ENCODE data around the gene CRB2. TPM values are rescaled to one million over a fixed set of nuclear protein-coding genes. Genes with fewer than 3 reads are reported as not detected.

The CRB2 gene
- total RNA-seq, 4 donors from 2014 or later = 0.11 TPM; not detected in 3

GRCh38 chr9:123337971-123338370, 18.0 kb upstream of the CRB2 start:
- intact Hi-C loops (cut with DNase I) = no loop called here
- no peak overlapping the region for H3K27ac ChIP-seq

GRCh38 chr9:123338710-123339665, 17.0 kb upstream of the CRB2 start:
- WGBS, 2 donors = 61 to 62% methylated on average over 35 of the region's 35 CpGs
- DNase-seq = peak in 1 of 2 donors; percentile 28
- peaks cover 30 to 48% of the 10 kb centered on the region in 2 donors for H3K4me1 ChIP-seq

More at GRCh38 chr9:123337971-123338370, 18.0 kb upstream of the CRB2 start:
- Histone ChIP-seq H3K9me3 (no peaks in the 10 kb centered on the region), H3K4me3 (replicated peaks in 1 of 3) (no peak overlapping the region), H3K36me3 (no peaks in the 10 kb centered on the region), H3K4me1 (peaks cover 30 to 38% of the 10 kb centered on the region in 2 donors), H3K27me3 (no peaks in the 10 kb centered on the region)
- DNase-seq = no peak
- no peak for TF ChIP-seq POLR2A (IDR thresholded peaks at IDR 0.05)
- TF ChIP-seq CTCF (IDR thresholded peaks at IDR 0.05) = no peak
- WGBS, 2 donors = 76 to 82% methylated on average over 4 of the region's 4 CpGs

GRCh38 chr9:123339666-123340510, 16.1 kb upstream of the CRB2 start:
- peak overlapping the region; percentile 62 to 80 (median 64) for H3K27ac ChIP-seq
- 49 to 52% methylated on average over 31 to 32 of the region's 32 CpGs for WGBS, 2 donors
- TF ChIP-seq CTCF (IDR thresholded peaks at IDR 0.05) = no peak
- no peaks in the 10 kb centered on the region for H3K27me3 ChIP-seq
- peaks cover 29 to 48% of the 10 kb centered on the region in 2 donors for H3K4me1 ChIP-seq
- no peak overlapping the region for H3K4me3 ChIP-seq (replicated peaks in 1 of 3)
- intact Hi-C loops (cut with DNase I) = loop anchor here (10.0 kb wide), 1 partner anchor 255 kb away; no protein-coding TSS in a partner anchor
- no peaks in the 10 kb centered on the region for H3K36me3 ChIP-seq
- H3K9me3 ChIP-seq = no peaks in the 10 kb centered on the region
- peak; percentile 66 to 68 for DNase-seq

More at GRCh38 chr9:123338710-123339665, 17.0 kb upstream of the CRB2 start:
- H3K27ac ChIP-seq = peak overlapping the region in 2 of 3 donors; percentile 62 to 80
- no peaks in the 10 kb centered on the region for H3K27me3 ChIP-seq
- intact Hi-C loops (cut with DNase I) = no loop called here
- H3K4me3 ChIP-seq (replicated peaks in 1 of 3) = no peak overlapping the region
- H3K36me3 ChIP-seq = no peaks in the 10 kb centered on the region
- TF ChIP-seq POLR2A (IDR thresholded peaks at IDR 0.05) (no peak), CTCF (IDR thresholded peaks at IDR 0.05) (no peak)
- H3K9me3 ChIP-seq = no peaks in the 10 kb centered on the region

GRCh38 chr9:123341816-123342215, 14.2 kb upstream of the CRB2 start:
- Histone ChIP-seq H3K4me1 (peaks cover 14 to 37% of the 10 kb centered on the region in 2 donors), H3K9me3 (no peaks in the 10 kb centered on the region), H3K4me3 (replicated peaks in 1 of 3) (no peak overlapping the region), H3K36me3 (no peaks in the 10 kb centered on the region), H3K27ac (no peak overlapping the region), H3K27me3 (no peaks in the 10 kb centered on the region)
- 92 to 96% methylated on average over 6 of the region's 6 CpGs for WGBS, 2 donors
- TF ChIP-seq POLR2A (IDR thresholded peaks at IDR 0.05) (no peak), CTCF (IDR thresholded peaks at IDR 0.05) (no peak)
- DNase-seq = no peak
- intact Hi-C loops (cut with DNase I) = loop anchor here (10.0 kb wide), 1 partner anchor 257 kb away; no protein-coding TSS in a partner anchor
